GM19238 (cell line): Measurements from ENCODE around the gene JAGN1.
"Not testable (repeated sequence)": the region's sequence is repeated elsewhere in the genome, so short reads cannot be mapped to it uniquely, and the experiment has no call there.

Source experiments
- DNase-seq: peaks from one replicate; pipeline ENCODE4 v3.0.0; 2011; ENCODE audit warnings: low spot score; ENCODE audit not compliant: insufficient read length

Gene JAGN1

DNA sequence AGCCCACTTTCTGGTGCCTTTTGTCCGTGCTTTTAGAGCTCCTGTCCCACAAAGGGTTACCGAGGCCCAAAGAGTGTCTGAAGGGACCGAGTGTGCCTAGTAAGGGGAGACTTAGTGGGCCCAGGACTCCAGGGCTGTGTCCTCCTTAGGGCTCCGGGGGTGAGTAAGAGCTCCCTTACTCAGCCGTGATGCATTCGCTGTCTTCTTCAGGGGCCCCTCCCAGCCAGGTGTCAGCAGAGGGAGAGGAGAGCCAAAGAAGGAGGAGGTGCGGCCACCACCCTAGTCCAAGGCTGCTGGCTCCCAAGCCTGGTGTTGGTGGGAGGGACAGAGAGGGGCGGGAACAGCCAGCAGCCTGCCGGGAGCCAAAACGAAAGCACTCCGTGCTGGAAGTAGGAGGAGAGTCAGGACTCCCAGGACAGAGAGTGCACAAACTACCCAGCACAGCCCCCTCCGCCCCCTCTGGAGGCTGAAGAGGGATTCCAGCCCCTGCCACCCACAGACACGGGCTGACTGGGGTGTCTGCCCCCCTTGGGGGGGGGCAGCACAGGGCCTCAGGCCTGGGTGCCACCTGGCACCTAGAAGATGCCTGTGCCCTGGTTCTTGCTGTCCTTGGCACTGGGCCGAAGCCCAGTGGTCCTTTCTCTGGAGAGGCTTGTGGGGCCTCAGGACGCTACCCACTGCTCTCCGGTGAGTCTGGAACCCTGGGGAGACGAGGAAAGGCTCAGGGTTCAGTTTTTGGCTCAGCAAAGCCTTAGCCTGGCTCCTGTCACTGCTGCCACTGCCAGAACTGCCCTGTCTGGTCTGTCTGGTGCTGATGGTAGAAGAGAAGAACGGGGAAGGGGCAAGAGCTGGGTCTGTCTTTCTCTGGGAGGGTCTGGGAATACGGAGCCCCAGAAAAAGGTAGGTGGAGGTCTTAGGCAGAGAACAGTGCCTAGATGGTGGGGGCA is 26.6 kb downstream of the JAGN1 start, which contains the start of gene IL17RC:
Gene IL17RC, plus strand, starts transcription at position 365 of the 947 bp plus-strand sequence. Its CDS starts 218 bp downstream, at position 583.
- DNase-seq = no peak

DNA sequence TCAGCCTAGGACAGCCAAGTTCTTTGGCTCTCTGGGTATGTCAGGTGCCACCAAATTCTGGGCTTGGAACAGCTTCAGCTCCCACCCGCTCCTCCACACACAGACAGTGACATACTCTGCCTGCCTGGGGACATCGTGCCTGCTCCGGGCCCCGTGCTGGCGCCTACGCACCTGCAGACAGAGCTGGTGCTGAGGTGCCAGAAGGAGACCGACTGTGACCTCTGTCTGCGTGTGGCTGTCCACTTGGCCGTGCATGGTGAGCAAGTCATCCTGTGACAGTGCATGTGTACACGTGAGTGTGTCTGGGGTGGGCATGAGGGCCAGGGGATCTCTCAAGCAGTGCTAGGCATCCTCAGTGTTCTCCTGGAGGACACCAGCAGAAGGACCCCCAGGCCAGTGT is 27.4 kb downstream of the JAGN1 start:
- no peak for DNase-seq

DNA sequence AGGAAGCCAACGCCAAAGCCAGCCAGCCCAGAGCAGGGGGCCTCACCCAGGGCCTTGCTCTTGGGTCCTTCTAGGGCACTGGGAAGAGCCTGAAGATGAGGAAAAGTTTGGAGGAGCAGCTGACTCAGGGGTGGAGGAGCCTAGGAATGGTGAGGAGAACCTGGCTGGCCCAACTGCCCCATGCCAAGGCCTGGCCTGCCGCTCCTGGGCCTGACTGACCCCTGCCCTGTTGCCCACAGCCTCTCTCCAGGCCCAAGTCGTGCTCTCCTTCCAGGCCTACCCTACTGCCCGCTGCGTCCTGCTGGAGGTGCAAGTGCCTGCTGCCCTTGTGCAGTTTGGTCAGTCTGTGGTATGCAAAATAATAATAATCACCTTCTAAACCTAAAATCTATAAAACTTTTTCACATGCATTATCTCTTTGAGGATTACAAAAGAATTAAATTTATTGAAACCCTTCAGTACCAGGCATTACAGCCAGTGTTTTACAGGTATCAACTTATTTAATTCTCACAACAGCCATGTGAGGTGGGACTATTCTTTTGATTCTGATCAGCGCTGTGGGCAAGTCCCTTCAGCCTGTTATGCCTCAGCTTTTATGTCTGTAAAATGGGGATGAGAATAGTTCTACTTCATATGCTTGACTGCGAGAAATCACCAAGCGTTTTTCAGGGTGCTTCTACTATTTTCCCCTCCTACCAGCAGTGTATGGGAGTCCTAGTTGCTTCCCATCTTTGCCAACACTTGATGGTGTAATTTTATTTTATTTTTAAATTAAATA is 28.0 kb downstream of the JAGN1 start:
- no peak for DNase-seq

- DNase-seq = no peak
Measured at GRCh38 chr3:9928158-9928557, 37.7 kb downstream of the JAGN1 start.

DNA sequence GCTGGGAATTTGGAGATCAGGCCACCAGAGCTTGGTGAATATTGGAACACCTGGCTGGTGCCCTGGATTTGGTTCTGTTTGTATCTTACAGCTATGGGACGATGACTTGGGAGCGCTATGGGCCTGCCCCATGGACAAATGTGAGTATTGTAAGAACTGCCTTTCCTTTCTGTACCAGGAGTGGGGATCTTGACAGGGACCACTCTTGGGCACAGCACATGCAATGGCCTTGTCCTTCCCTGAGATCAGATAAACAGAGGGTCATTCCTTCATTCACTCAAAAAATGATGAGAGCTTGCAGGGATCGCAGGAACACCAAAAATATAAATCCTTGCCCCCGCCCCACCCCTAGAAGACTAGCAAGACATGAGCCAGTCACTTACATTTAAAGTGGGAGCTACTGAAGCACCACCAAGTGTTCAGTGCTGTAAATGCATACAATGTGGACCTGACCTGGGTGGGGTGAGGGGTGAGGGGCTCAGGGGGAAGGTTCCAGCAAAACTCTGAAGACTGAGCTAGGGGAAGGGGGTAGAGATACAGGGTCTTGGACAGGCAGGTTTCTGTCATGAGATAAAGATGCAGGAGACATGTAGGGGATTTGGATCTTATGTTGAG is 40.5 kb downstream of the JAGN1 start:
- DNase-seq = no peak

- DNase-seq = no peak
Measured at GRCh38 chr3:9932535-9932842, 42.1 kb downstream of the JAGN1 start.

- peak; percentile 88 for DNase-seq
Measured at GRCh38 chr3:9932843-9933560, 42.6 kb downstream of the JAGN1 start.

DNA sequence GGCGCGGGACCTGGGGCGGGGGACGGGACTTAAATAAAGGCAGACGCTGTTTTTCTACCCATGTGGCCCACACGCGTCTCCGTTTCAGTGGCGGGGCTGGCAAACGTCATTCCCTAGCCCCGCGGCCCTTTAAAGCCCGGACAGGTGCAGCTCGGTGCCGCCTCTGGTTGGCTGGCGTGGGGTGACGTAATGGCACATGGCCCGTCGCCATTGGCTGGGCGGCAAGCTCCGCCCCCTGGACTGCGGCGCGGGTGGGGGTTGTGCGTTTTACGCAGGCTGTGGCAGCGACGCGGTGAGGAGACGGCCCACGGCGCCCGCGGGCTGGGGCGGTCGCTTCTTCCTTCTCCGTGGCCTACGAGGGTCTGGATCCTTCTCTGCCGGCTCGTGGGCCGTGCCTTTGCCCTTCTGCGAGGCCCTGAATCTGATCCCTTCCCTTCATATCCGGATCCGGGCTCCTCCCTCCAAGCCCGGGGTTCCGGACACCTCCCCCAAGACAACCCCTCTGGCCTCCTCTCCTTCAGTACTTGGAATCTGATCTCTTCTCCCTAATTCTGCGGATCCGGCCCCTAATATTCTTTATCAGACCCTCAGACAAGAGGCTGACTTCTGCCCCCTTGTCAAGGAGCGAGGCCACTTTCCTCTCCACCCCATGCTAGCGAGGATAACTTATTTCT is 43.3 kb downstream of the JAGN1 start, which contains the start of gene CRELD1:
Gene CRELD1, plus strand, starts transcription at position 274 of the 674 bp plus-strand sequence. CDS start 605 bp downstream, outside the sequence.
- peak; percentile 90 for DNase-seq

GRCh38 chr3:9934235-9934621 is 43.8 kb downstream of the JAGN1 start:
- DNase-seq = no peak

DNA sequence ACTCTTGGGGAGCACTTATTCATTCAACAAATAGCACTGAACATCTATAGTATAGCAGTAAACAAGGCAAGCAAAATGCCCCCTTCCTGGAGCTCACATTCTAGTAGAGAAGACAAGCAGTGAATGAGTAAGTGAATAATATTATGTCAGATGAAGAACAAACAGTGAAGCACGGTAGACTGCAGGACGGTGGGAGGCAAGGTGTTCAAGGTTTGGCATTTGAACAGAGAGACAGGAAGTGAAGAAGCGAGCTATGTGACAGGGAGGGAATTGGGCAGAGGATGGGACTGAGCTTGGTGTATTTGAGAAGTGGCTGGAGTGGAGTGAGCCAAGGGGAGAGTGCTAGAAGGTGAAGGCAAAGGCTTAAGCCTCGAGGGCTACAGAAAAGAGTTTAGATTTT is 44.6 kb downstream of the JAGN1 start:
- no peak for DNase-seq

- no peak for DNase-seq
Measured at GRCh38 chr3:9935966-9936510, 45.6 kb downstream of the JAGN1 start.

DNA sequence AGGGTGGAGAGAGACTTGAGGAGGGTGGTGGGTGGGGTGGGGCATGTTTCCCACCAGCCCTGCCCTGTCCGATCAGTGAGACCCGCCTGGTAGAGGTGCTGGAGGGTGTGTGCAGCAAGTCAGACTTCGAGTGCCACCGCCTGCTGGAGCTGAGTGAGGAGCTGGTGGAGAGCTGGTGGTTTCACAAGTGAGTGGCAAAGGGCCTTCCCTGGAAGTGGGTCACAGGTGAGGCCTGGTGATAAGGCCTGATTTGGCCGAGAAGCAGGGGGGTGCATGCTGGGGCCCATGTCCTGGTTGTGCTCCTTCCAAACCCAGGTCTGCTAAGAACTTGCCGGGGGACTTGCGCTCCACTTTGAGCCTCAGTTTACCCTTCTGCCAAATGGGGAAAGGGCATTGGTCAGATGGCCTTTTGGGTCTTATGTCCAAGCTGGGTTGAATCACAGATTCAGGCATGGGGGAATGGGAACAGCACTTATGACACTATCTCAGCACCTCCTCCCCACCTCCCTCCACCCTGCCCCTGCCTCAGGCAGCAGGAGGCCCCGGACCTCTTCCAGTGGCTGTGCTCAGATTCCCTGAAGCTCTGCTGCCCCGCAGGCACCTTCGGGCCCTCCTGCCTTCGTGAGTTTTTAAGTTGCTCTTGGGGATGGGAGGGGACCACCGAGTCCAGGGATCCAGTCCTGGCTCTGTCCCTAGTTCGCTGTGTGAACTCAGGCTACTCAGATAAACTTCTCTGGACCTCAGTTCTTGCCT is 47.3 kb downstream of the JAGN1 start:
- no peak for DNase-seq

GRCh38 chr3:9938966-9939365 is 48.6 kb downstream of the JAGN1 start:
- DNase-seq = no peak

GRCh38 chr3:9939906-9940305 is 49.5 kb downstream of the JAGN1 start:
- not testable (repeated sequence) for DNase-seq

GRCh38 chr3:9940746-9941145 is 50.3 kb downstream of the JAGN1 start:
- DNase-seq = no peak

- DNase-seq = no peak
Measured at GRCh38 chr3:9942164-9942563, 51.8 kb downstream of the JAGN1 start.

GRCh38 chr3:9942934-9943690 is 52.7 kb downstream of the JAGN1 start:
- no peak for DNase-seq
